Activated T-helper 17 cell treated with anti-CD3 and anti-CD28 coated beads, Interleukin-2, amount 50 U/mL, for 72 hours (primary cell): ENCODE results near the gene PRIM1. TPM values are rescaled to one million over a fixed set of nuclear protein-coding genes. Genes with fewer than 3 reads are reported as not detected.
"Not testable (repeated sequence)": the region's sequence is repeated elsewhere in the genome, so short reads cannot be mapped to it uniquely, and the experiment has no call there.

Experiments used
- ATAC-seq: fragments of 150-1000 bp; cut with Tn5 transposase; replicated peaks from 2 replicates; pipeline ENCODE4 v1.10.0; 2021; ENCODE audit warnings: mild to moderate bottlenecking, moderate library complexity
- H3K27ac Mint-ChIP-seq: one replicate; pipeline ENCODE4 v1.8.0; 2022; ENCODE audit warnings: mixed read lengths
- H3K27me3 Mint-ChIP-seq: one replicate; pipeline ENCODE4 v1.8.0; 2022; ENCODE audit warnings: mixed read lengths
- H3K36me3 Mint-ChIP-seq: one replicate; pipeline ENCODE4 v1.8.0; 2022; ENCODE audit warnings: low read depth, mild to moderate bottlenecking, mixed read lengths
- H3K4me1 Mint-ChIP-seq: one replicate; pipeline ENCODE4 v1.8.0; 2022; ENCODE audit warnings: mixed read lengths
- H3K4me3 Mint-ChIP-seq: one replicate; pipeline ENCODE4 v1.8.0; 2022; ENCODE audit warnings: mild to moderate bottlenecking, mixed read lengths
- H3K9me3 Mint-ChIP-seq: one replicate; pipeline ENCODE4 v1.8.0; 2022; ENCODE audit warnings: mixed read lengths
- total RNA-seq, 2 donors: library from RNA; stranded (reverse); gene quantifications; one replicate each; pipeline ENCODE4 v1.2.3, GENCODE V29; 2022

The PRIM1 gene
- total RNA-seq, 2 donors from 2014 or later, result 58.0 to 62.9 TPM

DNA sequence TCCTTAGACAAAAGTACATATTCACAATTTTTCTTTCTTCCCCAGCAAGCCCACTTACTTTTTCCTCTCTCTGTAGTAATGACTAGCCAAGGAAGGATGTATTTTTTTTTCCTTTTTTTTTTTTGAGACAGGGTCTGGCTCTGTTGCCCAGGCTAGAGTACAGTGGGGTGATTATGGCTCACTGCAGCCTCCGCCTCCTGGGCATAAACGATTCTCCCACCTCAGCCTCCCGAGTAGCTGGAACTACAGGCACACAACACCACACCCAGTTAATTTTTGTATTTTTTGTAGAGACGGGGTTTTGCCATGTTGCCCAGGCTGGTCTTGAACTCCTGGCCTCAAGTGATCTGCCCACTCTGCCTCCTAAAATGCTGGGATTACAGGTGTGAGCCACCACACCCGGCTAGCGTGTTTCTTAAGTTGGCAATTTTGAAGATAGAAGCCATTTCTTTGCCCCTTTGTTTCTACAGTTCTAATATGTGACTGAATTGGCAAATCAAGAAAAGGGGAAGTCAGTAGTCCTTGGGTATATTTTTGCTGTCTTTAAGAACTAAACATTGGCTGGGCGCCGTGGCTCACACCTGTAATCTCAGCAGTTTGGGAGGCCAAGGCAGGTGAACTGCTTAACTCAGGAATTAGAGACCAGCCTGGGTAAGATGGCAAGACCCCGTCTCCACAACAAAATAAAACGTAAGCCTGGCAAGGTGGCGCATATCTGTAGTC, 23.8 kb downstream of the PRIM1 start:
- peaks cover 81% of the 10 kb centered on the region for H3K36me3 Mint-ChIP-seq
- ATAC-seq, result no peak
- H3K27ac Mint-ChIP-seq, result no peak overlapping the region
- no peaks in the 10 kb centered on the region for H3K27me3 Mint-ChIP-seq
- H3K4me1 Mint-ChIP-seq, result peaks cover 8% of the 10 kb centered on the region
- H3K4me3 Mint-ChIP-seq, result no peak overlapping the region
- no peaks in the 10 kb centered on the region for H3K9me3 Mint-ChIP-seq

DNA sequence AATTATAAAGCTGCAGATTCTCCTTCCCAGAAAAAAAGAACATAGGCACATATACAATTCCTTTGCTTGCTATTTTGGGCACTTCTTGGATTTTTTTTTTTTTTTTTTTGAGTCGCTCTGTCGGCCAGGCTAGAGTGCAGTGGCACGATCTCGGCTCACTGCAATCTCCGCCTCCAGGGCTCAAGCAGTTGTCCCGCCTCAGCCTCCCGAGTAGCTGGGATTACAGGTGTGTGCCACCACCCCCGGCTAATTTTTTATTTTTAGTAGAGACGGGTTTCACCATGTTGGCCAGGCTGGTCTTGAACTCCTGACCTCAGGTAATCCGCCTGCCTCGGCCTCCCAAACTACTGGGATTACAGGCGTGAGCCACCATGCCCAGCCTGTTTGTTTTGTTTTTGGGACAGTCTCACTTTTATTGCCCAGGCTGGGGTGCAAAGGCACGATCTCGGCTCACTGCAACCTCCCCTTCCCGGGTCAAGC, 25.9 kb downstream of the PRIM1 start:
- H3K9me3 Mint-ChIP-seq, H3K27me3 Mint-ChIP-seq, ATAC-seq: not testable (repeated sequence)
- H3K4me3 Mint-ChIP-seq, result peak overlapping the region; percentile 97
- peaks cover 22% of the 10 kb centered on the region for H3K4me1 Mint-ChIP-seq
- H3K27ac Mint-ChIP-seq, result peak overlapping the region; percentile 98
- H3K36me3 Mint-ChIP-seq, result peaks cover 81% of the 10 kb centered on the region

DNA sequence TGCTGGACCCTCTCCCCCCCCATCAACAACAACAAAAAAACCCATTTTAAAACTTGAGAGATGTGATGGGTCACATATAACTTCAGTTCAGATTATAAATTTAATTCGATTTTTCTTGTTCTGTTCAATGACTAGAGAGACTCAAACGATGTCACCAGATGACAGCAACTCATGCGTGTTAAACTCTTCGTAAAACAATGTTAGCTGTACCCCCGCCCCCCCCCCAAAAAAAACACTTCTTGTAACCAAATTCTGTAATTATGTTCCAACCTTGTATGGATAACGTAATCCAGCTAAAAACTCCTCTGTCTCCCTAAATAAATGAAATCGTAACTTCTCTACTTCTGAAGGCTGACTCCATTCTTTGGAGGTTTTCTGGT, 26.4 kb downstream of the PRIM1 start:
- Mint-ChIP-seq H3K27ac (peak overlapping the region; percentile 98), H3K27me3 (no peaks in the 10 kb centered on the region), H3K4me3 (peak overlapping the region; percentile 97), H3K9me3 (no peaks in the 10 kb centered on the region), H3K36me3 (peaks cover 81% of the 10 kb centered on the region), H3K4me1 (peaks cover 27% of the 10 kb centered on the region)
- no peak for ATAC-seq

DNA sequence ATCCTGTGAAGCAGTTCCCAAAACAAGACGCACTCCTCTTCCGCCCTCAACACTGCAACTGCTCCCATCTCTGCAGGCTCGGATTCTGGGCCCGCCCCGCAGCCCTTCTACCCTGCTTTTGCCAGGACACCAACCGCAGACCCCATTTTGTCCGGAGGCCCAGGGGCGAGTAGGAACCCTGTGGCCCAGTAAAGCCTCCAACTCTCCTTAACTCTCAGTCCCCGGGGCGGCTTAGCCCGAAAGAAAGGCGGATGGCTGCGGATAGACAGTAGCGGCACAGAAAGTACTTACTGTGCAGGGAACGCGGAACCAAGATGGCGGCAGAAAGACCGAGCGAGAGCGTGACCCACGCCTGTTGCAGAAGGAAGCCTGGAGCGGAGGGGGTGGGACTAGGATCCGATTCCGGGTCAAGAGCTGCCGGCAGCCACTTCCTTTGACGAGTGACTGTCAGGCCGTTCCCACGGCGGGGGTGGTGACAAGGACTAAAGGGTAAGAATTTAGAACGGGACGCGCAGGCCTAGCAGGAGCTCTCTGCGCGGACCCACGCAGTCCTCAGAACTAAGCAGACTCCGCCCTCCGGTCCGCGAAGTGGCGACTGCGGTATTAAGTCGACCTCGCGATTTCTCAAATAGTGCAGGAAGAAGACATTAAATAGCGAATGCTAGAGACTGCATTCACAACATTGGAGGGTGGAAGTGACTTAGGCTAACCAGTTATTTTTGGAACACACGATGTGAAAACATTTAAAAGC, 27.0 kb downstream of the PRIM1 start, which contains the start of gene NACA:
TSS of gene NACA (minus strand) at position 328 of the 751 bp plus-strand sequence. CDS start 778 bp downstream, outside the sequence.
- no peaks in the 10 kb centered on the region for H3K9me3 Mint-ChIP-seq
- H3K36me3 Mint-ChIP-seq, result peaks cover 84% of the 10 kb centered on the region
- H3K27ac Mint-ChIP-seq, result peak within 1 kb of the TSS; percentile 98
- H3K4me1 Mint-ChIP-seq, result peaks cover 33% of the 10 kb centered on the region
- H3K4me3 Mint-ChIP-seq, result peak within 1 kb of the TSS; percentile 97
- H3K27me3 Mint-ChIP-seq, result no peaks in the 10 kb centered on the region
- peak; percentile 98 for ATAC-seq

GRCh38 chr12:56724701-56724971, 27.5 kb downstream of the PRIM1 start:
- Mint-ChIP-seq H3K4me1 (peaks cover 38% of the 10 kb centered on the region), H3K4me3 (peak overlapping the region; percentile 97), H3K36me3 (peaks cover 84% of the 10 kb centered on the region), H3K27me3 (no peaks in the 10 kb centered on the region), H3K9me3 (no peaks in the 10 kb centered on the region), H3K27ac (peak overlapping the region; percentile 98)
- no peak for ATAC-seq

DNA sequence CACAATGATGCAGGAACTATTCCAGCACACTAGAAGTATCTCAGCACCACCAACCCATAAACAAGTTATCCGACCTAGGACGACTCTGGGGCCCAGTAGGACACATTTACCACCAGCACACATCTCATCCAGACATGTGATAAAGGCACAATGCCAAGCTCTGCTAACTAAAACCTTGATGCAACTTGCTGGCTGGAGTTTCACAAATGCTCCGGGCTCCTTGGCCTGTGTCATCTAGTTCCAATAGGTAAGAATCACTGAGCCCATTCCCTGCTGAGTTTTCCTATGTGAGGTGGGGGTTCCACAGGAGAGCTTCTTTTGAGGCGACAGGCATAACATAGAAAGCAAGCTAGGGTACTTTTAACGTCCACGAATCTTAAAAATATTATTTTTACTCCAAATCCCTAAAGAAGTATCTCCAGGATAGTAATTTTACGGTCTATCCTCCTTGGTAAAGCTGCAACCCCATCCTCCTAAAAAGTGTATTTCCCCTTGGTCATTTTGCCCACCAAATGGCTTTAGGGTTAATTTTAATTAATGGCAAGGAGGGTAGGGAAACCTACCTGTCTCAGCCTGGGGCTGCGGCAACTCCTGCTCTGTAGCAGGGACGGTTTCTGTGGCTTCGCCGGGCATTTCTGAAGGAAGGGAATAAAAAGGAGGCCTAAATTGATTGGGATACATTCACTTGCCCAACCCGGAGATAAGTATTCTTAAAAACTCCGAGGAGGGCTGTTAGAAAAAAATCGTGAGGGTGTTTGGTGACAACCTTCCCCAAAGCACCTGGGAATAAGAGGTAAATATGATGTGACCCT, 28.0 kb downstream of the PRIM1 start:
- Mint-ChIP-seq H3K4me1 (peaks cover 43% of the 10 kb centered on the region), H3K27me3 (no peaks in the 10 kb centered on the region), H3K4me3 (peak overlapping the region; percentile 97), H3K36me3 (peaks cover 84% of the 10 kb centered on the region), H3K27ac (peak overlapping the region; percentile 98), H3K9me3 (no peaks in the 10 kb centered on the region)
- no peak for ATAC-seq

- Mint-ChIP-seq H3K27me3 (no peaks in the 10 kb centered on the region), H3K9me3 (no peaks in the 10 kb centered on the region), H3K27ac (peak overlapping the region; percentile 98), H3K4me1 (peaks cover 49% of the 10 kb centered on the region), H3K36me3 (peaks cover 83% of the 10 kb centered on the region), H3K4me3 (peak overlapping the region; percentile 97)
- ATAC-seq, result no peak
Observed at GRCh38 chr12:56723352-56723751, 28.8 kb downstream of the PRIM1 start.

GRCh38 chr12:56722832-56723231, 29.3 kb downstream of the PRIM1 start:
- Mint-ChIP-seq H3K36me3 (peaks cover 78% of the 10 kb centered on the region), H3K4me1 (peaks cover 49% of the 10 kb centered on the region), H3K27me3 (no peaks in the 10 kb centered on the region), H3K27ac (peak overlapping the region; percentile 98), H3K4me3 (peak overlapping the region; percentile 97), H3K9me3 (no peaks in the 10 kb centered on the region)
- ATAC-seq, result no peak

DNA sequence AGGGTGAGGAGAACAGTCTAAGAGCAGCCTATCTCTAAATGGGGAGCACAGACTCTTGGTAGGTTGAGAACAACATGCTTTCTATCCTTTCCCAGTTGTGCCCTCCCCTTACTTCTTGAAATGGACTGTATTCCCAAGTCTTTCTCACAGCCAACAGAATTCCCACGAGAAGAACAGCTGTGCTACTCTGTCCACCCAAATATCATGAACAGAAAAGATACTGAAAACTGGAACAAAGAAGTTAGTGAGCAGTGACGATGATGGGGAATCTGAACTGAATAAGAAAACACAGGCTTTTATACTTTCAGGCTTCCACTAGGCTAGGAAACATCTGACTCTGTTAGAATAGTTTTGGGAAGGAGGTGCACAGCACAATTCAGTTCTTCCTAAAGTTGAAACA, 30.4 kb downstream of the PRIM1 start:
- peaks cover 79% of the 10 kb centered on the region for H3K36me3 Mint-ChIP-seq
- no peaks in the 10 kb centered on the region for H3K27me3 Mint-ChIP-seq
- peak overlapping the region; percentile 97 for H3K4me3 Mint-ChIP-seq
- no peaks in the 10 kb centered on the region for H3K9me3 Mint-ChIP-seq
- peak overlapping the region; percentile 98 for H3K27ac Mint-ChIP-seq
- no peak for ATAC-seq
- H3K4me1 Mint-ChIP-seq, result peaks cover 53% of the 10 kb centered on the region

DNA sequence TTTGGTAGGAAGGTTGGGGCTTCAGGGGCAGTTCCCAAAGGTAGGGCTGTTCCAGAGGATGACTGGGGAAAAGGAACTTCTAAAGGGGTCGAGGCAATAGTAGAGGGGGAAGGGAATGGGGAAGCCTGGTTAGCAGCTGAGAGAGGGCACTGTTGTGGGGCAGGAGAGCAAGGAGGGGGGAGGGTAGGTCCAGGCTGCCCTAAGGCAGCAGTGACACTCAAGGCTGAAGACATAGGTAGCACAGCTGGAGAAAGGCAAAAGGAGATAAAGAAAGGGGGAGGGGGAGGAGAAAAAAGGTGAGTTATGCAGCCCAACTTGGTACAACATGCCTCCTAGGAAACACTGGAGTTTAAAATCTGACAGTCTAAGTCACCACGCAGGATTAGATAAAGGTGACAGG, 30.9 kb downstream of the PRIM1 start:
- H3K9me3 Mint-ChIP-seq, result no peaks in the 10 kb centered on the region
- H3K36me3 Mint-ChIP-seq, result peaks cover 84% of the 10 kb centered on the region
- peak overlapping the region; percentile 97 for H3K4me3 Mint-ChIP-seq
- peak overlapping the region; percentile 98 for H3K27ac Mint-ChIP-seq
- H3K4me1 Mint-ChIP-seq, result peaks cover 58% of the 10 kb centered on the region
- ATAC-seq, result no peak
- H3K27me3 Mint-ChIP-seq, result no peaks in the 10 kb centered on the region

- Mint-ChIP-seq H3K27me3 (no peaks in the 10 kb centered on the region), H3K4me1 (peaks cover 59% of the 10 kb centered on the region), H3K36me3 (peaks cover 88% of the 10 kb centered on the region), H3K4me3 (peak overlapping the region; percentile 97), H3K9me3 (no peaks in the 10 kb centered on the region), H3K27ac (peak overlapping the region; percentile 98)
- no peak for ATAC-seq
Observed at GRCh38 chr12:56720731-56721151, 31.4 kb downstream of the PRIM1 start.

- no peak for ATAC-seq
- H3K4me1 Mint-ChIP-seq, result peaks cover 60% of the 10 kb centered on the region
- no peaks in the 10 kb centered on the region for H3K9me3 Mint-ChIP-seq
- no peaks in the 10 kb centered on the region for H3K27me3 Mint-ChIP-seq
- H3K27ac Mint-ChIP-seq, result peak overlapping the region; percentile 98
- peak overlapping the region; percentile 97 for H3K4me3 Mint-ChIP-seq
- peaks cover 90% of the 10 kb centered on the region for H3K36me3 Mint-ChIP-seq
Observed at GRCh38 chr12:56719056-56719455, 33.1 kb downstream of the PRIM1 start.

GRCh38 chr12:56718636-56719035, 33.5 kb downstream of the PRIM1 start:
- no peak for ATAC-seq
- Mint-ChIP-seq H3K27ac (peak overlapping the region; percentile 98), H3K4me3 (peak overlapping the region; percentile 97), H3K36me3 (peaks cover 90% of the 10 kb centered on the region), H3K9me3 (no peaks in the 10 kb centered on the region), H3K27me3 (no peaks in the 10 kb centered on the region), H3K4me1 (peaks cover 60% of the 10 kb centered on the region)

- Mint-ChIP-seq H3K27ac (no peak overlapping the region), H3K27me3 (no peaks in the 10 kb centered on the region), H3K4me1 (peaks cover 60% of the 10 kb centered on the region), H3K9me3 (no peaks in the 10 kb centered on the region), H3K4me3 (no peak overlapping the region), H3K36me3 (peaks cover 90% of the 10 kb centered on the region)
- no peak for ATAC-seq
Observed at GRCh38 chr12:56718149-56718548, 34.0 kb downstream of the PRIM1 start.
